Gastroesophageal sphincter (tissue), 4 donors: ENCODE results near the gene SMR3A. TPM values are rescaled to one million over a fixed set of nuclear protein-coding genes. Genes with fewer than 3 reads are reported as not detected.

Source experiments
- ATAC-seq: fragments of 150-250 bp; one replicate; pipeline ENCODE4 v1.9.1; 2016; ENCODE audit warnings: mild to moderate bottlenecking, moderate library complexity
- H3K27ac ChIP-seq, 4 donors: fragments of 200-600 bp; sonication (generic) in 3 of 4; 1 replicate in 3 of 4; 2 replicates in 1 of 4; pipeline ENCODE4 v1.5.1; 2016 to 2019
- H3K27me3 ChIP-seq: fragments of 200-600 bp; sonication (generic); one replicate; pipeline ENCODE4 v1.5.1; 2019
- H3K36me3 ChIP-seq, 2 donors: fragments of 200-600 bp; sonication (generic); one replicate each; pipeline ENCODE4 v1.5.1; 2019; ENCODE audit warnings: control low read depth in 1 of 2
- H3K4me1 ChIP-seq, 3 donors: fragments of 200-600 bp; sonication (generic); 1 replicate in 2 of 3; 2 replicates in 1 of 3; pipeline ENCODE4 v1.5.1; 2016 to 2019; ENCODE audit warnings: control low read depth in 2 of 3
- H3K4me3 ChIP-seq, 2 donors: fragments of 200-600 bp; sonication (generic); one replicate each; pipeline ENCODE4 v1.5.1; 2019; ENCODE audit warnings: mild to moderate bottlenecking in 1 of 2, moderate library complexity in 1 of 2
- H3K9me3 ChIP-seq, 3 donors: fragments of 200-600 bp; sonication (generic); one replicate each; pipeline ENCODE4 v1.5.1; 2017 to 2019; ENCODE audit warnings: control low read depth in 2 of 3
- EP300 ChIP-seq: sonication (generic); formaldehyde crosslinking; IDR thresholded peaks from one replicate; pipeline ENCODE4 v1.6.1; 2017; ENCODE audit warnings: antibody characterized with exemption, mild to moderate bottlenecking
- POLR2A ChIP-seq, 2 donors: fragments of 450-650 bp; IDR thresholded peaks; one replicate each; pipeline ENCODE4 v1.6.1; 2017; ENCODE audit warnings: antibody characterized with exemption in 2 of 2, mild to moderate bottlenecking in 2 of 2, moderate library complexity in 1 of 2
- POLR2AphosphoS5 ChIP-seq: sonication (generic); formaldehyde crosslinking; IDR thresholded peaks from one replicate; pipeline ENCODE4 v1.6.1; 2017; ENCODE audit warnings: antibody characterized with exemption
- WGBS, 2 donors: methylation state at CpG; one replicate each; pipeline ENCODE4 v1.1.5; 2018; ENCODE audit warnings: low coverage in 1 of 2; 5-methylcytosine and 5-hydroxymethylcytosine counted together
- total RNA-seq, 4 donors: library from RNA; depleted of rRNA; stranded (reverse); fragments of >200 nt; gene quantifications; one replicate each; pipeline ENCODE4 v1.1.0, GENCODE V29; 2016
- TF ChIP-seq, protein P1 (sequence below), 4 experiments: fragments of 200-600 bp in 2 of 4; fragments of 450-650 bp in 2 of 4; sonication (generic) in 1 of 4; IDR thresholded peaks; one replicate each; pipeline ENCODE4 v1.5.1; 2017 to 2019; ENCODE audit warnings: antibody characterized with exemption in 4 of 4, mild to moderate bottlenecking in 2 of 4, moderate library complexity in 2 of 4

The SMR3A gene
- total RNA-seq, 4 donors from 2014 or later, result not detected

DNA sequence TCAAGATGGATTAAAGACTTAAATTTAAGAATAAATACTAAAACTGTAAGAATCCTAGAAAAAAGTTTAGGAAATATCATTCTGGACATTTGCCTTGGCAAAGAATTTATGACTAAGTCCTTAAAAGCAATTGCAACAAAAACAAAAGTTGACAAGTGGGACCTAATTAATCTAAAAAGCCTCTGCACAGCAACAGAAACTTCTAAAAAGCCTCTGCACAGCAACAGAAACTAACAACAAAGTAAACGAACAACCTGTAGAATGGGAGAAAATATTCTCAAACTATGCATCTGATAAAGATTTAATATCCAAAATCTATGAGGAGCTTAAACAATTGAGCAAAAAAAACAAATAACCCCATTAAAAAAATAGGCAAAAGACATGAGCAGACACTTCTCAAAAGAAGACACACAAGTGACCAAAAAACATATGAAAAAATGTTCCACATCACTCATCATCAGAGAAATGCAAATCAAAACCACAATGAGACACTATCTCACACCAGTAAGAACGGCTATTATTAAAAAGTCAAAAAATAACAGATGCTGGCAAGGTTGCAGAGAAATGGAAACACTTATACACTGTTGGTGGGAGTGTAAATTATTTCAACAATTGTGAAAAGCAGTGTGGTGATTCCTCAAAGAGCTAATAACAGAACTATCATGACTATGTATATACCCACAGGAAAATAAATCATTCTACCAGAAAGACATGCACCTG is 31.7 kb downstream of the SMR3A start:
- Histone ChIP-seq H3K4me1 (no peaks in the 10 kb centered on the region), H3K9me3 (no peaks in the 10 kb centered on the region), H3K36me3 (no peaks in the 10 kb centered on the region), H3K27ac (no peak overlapping the region), H3K4me3 (no peak overlapping the region), H3K27me3 (no peaks in the 10 kb centered on the region)
- TF ChIP-seq POLR2A (IDR thresholded peaks at IDR 0.05), result no peak
- TF ChIP-seq POLR2AphosphoS5, result no peak
- TF ChIP-seq, protein P1, sequence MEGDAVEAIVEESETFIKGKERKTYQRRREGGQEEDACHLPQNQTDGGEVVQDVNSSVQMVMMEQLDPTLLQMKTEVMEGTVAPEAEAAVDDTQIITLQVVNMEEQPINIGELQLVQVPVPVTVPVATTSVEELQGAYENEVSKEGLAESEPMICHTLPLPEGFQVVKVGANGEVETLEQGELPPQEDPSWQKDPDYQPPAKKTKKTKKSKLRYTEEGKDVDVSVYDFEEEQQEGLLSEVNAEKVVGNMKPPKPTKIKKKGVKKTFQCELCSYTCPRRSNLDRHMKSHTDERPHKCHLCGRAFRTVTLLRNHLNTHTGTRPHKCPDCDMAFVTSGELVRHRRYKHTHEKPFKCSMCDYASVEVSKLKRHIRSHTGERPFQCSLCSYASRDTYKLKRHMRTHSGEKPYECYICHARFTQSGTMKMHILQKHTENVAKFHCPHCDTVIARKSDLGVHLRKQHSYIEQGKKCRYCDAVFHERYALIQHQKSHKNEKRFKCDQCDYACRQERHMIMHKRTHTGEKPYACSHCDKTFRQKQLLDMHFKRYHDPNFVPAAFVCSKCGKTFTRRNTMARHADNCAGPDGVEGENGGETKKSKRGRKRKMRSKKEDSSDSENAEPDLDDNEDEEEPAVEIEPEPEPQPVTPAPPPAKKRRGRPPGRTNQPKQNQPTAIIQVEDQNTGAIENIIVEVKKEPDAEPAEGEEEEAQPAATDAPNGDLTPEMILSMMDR (IDR thresholded peaks at IDR 0.05), result no peak
- no peak for TF ChIP-seq EP300
- 43 to 53% methylated on average over 2 of the region's 2 CpGs for WGBS, 2 donors
- no peak for ATAC-seq

DNA sequence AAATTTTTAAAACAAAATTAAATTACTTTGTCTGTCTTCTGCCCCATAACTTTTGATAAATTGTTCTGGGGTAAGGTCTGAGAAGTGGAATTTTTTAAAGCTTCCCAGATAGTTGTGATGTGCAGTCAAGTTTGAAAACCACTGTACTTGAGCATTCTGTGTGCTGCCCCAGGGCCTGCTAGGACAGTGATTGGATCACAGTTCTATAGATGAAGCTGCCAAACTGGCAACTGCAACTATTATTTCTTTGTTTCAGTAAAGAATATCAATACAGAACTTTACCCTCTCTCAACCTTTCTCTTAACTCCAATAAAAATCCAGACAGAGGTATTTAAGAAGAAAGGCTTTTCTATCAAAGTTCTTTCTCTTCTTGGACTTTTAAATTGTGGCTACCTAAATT is 37.0 kb downstream of the SMR3A start, which contains the start of gene OPRPN:
TSS of gene OPRPN (plus strand) at position 361 of the 400 bp plus-strand sequence. CDS start 1,346 bp downstream, outside the sequence.
- ATAC-seq, result no peak
- no peak for TF ChIP-seq POLR2A (IDR thresholded peaks at IDR 0.05)
- TF ChIP-seq POLR2AphosphoS5, result no peak
- no peak for TF ChIP-seq EP300
- TF ChIP-seq, protein P1 (IDR thresholded peaks at IDR 0.05), result no peak

DNA sequence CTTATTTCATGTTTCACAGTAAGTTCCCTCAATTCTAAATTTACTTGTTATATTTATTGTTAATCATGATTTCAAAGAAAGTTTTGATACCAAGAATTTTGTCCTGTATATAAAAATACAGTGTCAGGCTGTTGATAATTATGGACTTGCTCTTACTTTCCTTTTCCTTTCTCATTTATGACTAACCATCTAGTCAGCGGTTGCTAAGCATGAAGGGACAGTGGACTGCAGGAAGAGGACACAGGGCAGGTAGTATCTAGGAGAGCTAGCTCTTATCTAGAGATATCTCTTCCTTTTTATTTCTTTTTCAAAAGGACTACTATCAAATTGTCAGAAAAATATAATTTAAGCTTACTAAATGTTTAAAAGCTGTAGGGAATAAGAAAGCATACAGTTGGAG is 38.8 kb downstream of the SMR3A start:
- TF ChIP-seq, protein P1 (IDR thresholded peaks at IDR 0.05), result no peak
- no peak for TF ChIP-seq POLR2AphosphoS5
- TF ChIP-seq POLR2A (IDR thresholded peaks at IDR 0.05), result no peak
- TF ChIP-seq EP300, result no peak
- H3K27ac ChIP-seq, result no peak overlapping the region
- no peaks in the 10 kb centered on the region for H3K4me1 ChIP-seq
- no peak overlapping the region for H3K4me3 ChIP-seq
- WGBS, 2 donors, result 67% methylated on average over 1 of the region's 1 CpG; no CpG with 5 or more reads in 1 of the 2 donors
- no peaks in the 10 kb centered on the region for H3K36me3 ChIP-seq
- no peaks in the 10 kb centered on the region for H3K9me3 ChIP-seq
- no peaks in the 10 kb centered on the region for H3K27me3 ChIP-seq
- no peak for ATAC-seq

More for the DNA sequence above, 37.0 kb downstream of the SMR3A start, which contains the start of gene OPRPN:
- Histone ChIP-seq H3K4me3 (no peak within 1 kb of the TSS), H3K36me3 (no peaks in the 10 kb centered on the region), H3K27ac (no peak within 1 kb of the TSS), H3K4me1 (no peaks in the 10 kb centered on the region), H3K27me3 (no peaks in the 10 kb centered on the region), H3K9me3 (no peaks in the 10 kb centered on the region)

DNA sequence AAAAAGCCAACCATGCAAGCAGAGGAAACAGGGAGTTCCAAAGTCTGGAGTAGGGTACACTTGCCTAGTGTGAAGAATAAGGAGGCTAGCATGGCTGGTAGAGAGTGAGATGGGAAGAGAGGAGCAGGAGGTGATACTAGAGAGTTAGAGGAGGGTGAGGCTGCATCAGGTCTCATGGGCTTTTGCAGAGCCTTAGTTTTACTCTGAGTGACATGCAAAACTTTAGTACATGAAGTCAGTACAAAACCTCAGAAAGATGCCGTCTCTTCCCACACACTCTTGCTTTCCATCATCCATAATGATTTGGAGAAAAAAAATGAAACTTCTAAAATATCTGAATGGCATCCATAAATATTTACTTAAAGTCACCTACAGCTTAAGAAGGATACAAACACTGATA is 42.2 kb downstream of the SMR3A start:
- Histone ChIP-seq H3K4me1 (no peaks in the 10 kb centered on the region), H3K9me3 (no peaks in the 10 kb centered on the region), H3K36me3 (no peaks in the 10 kb centered on the region), H3K27ac (no peak overlapping the region), H3K4me3 (no peak overlapping the region), H3K27me3 (no peaks in the 10 kb centered on the region)
- no peak for TF ChIP-seq POLR2A (IDR thresholded peaks at IDR 0.05)
- ATAC-seq, result no peak
- 60% methylated on average over 1 of the region's 1 CpG; no CpG with 5 or more reads in 1 of the 2 donors for WGBS, 2 donors

DNA sequence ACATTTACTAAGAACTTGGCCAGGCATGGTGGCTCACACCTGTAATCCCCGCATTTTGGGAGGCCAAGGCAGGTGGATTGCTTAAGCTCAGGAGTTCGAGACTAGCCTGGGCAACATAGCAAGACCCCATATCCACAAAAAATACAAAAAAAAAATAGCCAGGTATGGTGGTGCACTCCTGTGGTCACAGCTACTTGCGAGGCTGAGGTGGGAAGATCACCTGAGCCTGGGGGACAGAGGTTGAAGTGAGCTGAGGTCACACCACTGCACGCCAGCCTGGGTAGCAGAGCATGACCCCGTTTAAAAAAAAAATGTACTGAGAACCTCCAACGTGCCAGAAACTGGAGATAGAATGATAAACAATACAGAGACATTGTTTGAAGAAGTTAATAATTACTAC is 45.2 kb downstream of the SMR3A start:
- Histone ChIP-seq H3K9me3 (no peaks in the 10 kb centered on the region), H3K4me1 (no peaks in the 10 kb centered on the region), H3K4me3 (no peak overlapping the region), H3K36me3 (no peaks in the 10 kb centered on the region), H3K27me3 (no peaks in the 10 kb centered on the region), H3K27ac (no peak overlapping the region)
- no peak for TF ChIP-seq POLR2AphosphoS5
- no peak for TF ChIP-seq POLR2A (IDR thresholded peaks at IDR 0.05)
- no peak for TF ChIP-seq EP300
- TF ChIP-seq, protein P1 (IDR thresholded peaks at IDR 0.05), result no peak
- 62 to 81% methylated on average over 6 of the region's 6 CpGs for WGBS, 2 donors
- ATAC-seq, result no peak

Other genes starting within 250 kb of the SMR3A start
- gene PRR27, start 206.5 kb upstream of the SMR3A start, total RNA-seq, result not detected
- gene ODAM, start 165.0 kb upstream of the SMR3A start, total RNA-seq, result 1 to 10 TPM in 1 of 4 donors, not detected in 3; 1.1 TPM
- gene FDCSP, start 134.6 kb upstream of the SMR3A start, total RNA-seq, result 10 to 100 TPM in 1 of 4 donors, not detected in 3; 19.1 TPM
- gene CSN3, start 118.2 kb upstream of the SMR3A start, total RNA-seq, result not detected
- gene CABS1, start 25.8 kb upstream of the SMR3A start, total RNA-seq, result not detected
- not detected for gene SMR3B, start 22.4 kb downstream of the SMR3A start, total RNA-seq
- not detected for gene OPRPN, start 37.2 kb downstream of the SMR3A start, total RNA-seq
- not detected for gene MUC7, start 111.4 kb downstream of the SMR3A start, total RNA-seq
- 1 to 10 TPM in 1 of 4 donors, not detected in 3; 1.2 TPM for gene AMTN, start 157.8 kb downstream of the SMR3A start, total RNA-seq
- gene AMBN, start 231.5 kb downstream of the SMR3A start, total RNA-seq, result not detected